Prostate gland (tissue), 2 donors: Measurements from ENCODE around the gene MPEG1. TPM values are rescaled to one million over a fixed set of nuclear protein-coding genes. Genes with fewer than 3 reads are reported as not detected.

Source experiments
- DNase-seq: peaks from one replicate; pipeline ENCODE4 v3.0.0-alpha.2; 2019; ENCODE audit warnings: low spot score
- H3K27ac ChIP-seq, 2 donors: fragments of 200-600 bp; sonication (generic); 2 replicates each; pipeline ENCODE4 v1.5.1; 2017 to 2019
- H3K27me3 ChIP-seq: fragments of 200-600 bp; sonication (generic); replicated peaks from 2 replicates; pipeline ENCODE4 v1.5.1; 2019; ENCODE audit not compliant: insufficient read depth
- H3K36me3 ChIP-seq, 2 donors: fragments of 200-600 bp; sonication (generic); 1 replicate in 1 of 2; 2 replicates in 1 of 2; pipeline versions ENCODE4 v1.5.1 to v1.8.1; 2017 to 2019
- H3K4me1 ChIP-seq: fragments of 200-600 bp; sonication (generic); replicated peaks from 2 replicates; pipeline ENCODE4 v1.5.1; 2019
- H3K4me3 ChIP-seq, 2 donors: fragments of 200-600 bp; sonication (generic); 2 replicates each; pipeline ENCODE4 v1.5.1; 2017 to 2019
- H3K9me3 ChIP-seq: fragments of 200-600 bp; sonication (generic); 2 replicates; pipeline ENCODE4 v1.5.1; 2017
- POLR2A ChIP-seq: fragments of 450-650 bp; IDR thresholded peaks from one replicate; pipeline ENCODE4 v1.6.1; 2016; ENCODE audit warnings: antibody characterized with exemption, mild to moderate bottlenecking
- POLR2AphosphoS5 ChIP-seq: sonication (generic); formaldehyde crosslinking; IDR thresholded peaks from one replicate; pipeline ENCODE4 v1.6.1; 2017; ENCODE audit warnings: antibody characterized with exemption
- WGBS: methylation state at CpG from one replicate; pipeline ENCODE4 v1.1.5; 2018; 5-methylcytosine and 5-hydroxymethylcytosine counted together
- intact Hi-C: fragments of 100-400 bp; cut with DNase I; formaldehyde crosslinking; loops from one replicate; pipeline ENCODE4 v1.14.2; 2022
- total RNA-seq, 2 donors: library from RNA; depleted of rRNA; stranded (reverse); fragments of >200 nt; gene quantifications; one replicate each; pipeline ENCODE4 v1.1.0, GENCODE V29; 2016
- TF ChIP-seq, protein P1 (sequence below), 4 experiments: fragments of 200-600 bp in 2 of 4; fragments of 450-650 bp in 2 of 4; sonication (generic) in 2 of 4; IDR thresholded peaks; 1 replicate in 3 of 4; 2 replicates in 1 of 4; pipeline ENCODE4 v1.5.1; 2016 to 2019; ENCODE audit warnings: antibody characterized with exemption in 4 of 4, mild to moderate bottlenecking in 2 of 4, moderate library complexity in 2 of 4

Gene MPEG1
- total RNA-seq, 2 donors from 2014 or later: 3.2 to 8.2 TPM

- intact Hi-C loops: no loop called here
- Histone ChIP-seq H3K27ac (no peak overlapping the region), H3K4me3 (no peak overlapping the region), H3K9me3 (no peaks in the 10 kb centered on the region), H3K27me3 (no peaks in the 10 kb centered on the region), H3K4me1 (no peaks in the 10 kb centered on the region), H3K36me3 (no peaks in the 10 kb centered on the region)
- WGBS: 92% methylated on average over 4 of the region's 4 CpGs
- TF ChIP-seq, protein P1, sequence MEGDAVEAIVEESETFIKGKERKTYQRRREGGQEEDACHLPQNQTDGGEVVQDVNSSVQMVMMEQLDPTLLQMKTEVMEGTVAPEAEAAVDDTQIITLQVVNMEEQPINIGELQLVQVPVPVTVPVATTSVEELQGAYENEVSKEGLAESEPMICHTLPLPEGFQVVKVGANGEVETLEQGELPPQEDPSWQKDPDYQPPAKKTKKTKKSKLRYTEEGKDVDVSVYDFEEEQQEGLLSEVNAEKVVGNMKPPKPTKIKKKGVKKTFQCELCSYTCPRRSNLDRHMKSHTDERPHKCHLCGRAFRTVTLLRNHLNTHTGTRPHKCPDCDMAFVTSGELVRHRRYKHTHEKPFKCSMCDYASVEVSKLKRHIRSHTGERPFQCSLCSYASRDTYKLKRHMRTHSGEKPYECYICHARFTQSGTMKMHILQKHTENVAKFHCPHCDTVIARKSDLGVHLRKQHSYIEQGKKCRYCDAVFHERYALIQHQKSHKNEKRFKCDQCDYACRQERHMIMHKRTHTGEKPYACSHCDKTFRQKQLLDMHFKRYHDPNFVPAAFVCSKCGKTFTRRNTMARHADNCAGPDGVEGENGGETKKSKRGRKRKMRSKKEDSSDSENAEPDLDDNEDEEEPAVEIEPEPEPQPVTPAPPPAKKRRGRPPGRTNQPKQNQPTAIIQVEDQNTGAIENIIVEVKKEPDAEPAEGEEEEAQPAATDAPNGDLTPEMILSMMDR (IDR thresholded peaks at IDR 0.05): peak in 1 of 4 experiments; percentile 22
- TF ChIP-seq POLR2A: no peak
- no peak for DNase-seq
Measured at GRCh38 chr11:59182457-59183151, 30.1 kb downstream of the MPEG1 start.

DNA sequence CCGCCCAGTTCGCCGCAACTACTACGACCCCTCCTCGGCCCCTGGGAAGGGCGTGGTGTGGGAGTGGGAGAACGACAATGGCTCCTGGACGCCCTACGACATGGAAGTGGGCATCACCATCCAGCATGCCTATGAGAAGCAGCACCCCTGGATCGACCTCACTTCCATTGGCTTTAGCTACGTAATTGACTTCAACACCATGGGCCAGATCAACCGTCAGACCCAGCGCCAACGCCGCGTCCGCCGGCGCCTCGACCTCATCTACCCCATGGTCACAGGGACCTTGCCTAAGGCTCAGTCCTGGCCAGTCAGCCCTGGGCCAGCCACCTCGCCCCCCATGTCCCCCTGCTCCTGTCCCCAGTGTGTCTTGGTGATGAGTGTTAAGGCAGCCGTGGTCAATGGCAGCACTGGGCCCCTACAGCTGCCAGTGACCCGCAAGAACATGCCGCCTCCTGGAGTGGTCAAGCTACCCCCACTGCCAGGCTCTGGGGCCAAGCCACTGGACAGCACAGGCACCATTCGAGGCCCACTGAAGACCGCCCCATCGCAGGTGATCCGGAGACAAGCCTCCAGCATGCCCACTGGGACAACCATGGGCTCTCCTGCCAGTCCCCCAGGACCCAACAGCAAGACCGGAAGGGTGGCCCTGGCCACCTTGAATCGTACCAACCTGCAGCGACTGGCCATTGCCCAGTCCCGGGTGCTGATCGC lies 30.8 kb downstream of the MPEG1 start:
- DNase-seq: no peak
- 96% methylated on average over 26 of the region's 33 CpGs for WGBS
- no peaks in the 10 kb centered on the region for H3K9me3 ChIP-seq
- intact Hi-C loops: no loop called here
- no peak overlapping the region for H3K27ac ChIP-seq
- no peaks in the 10 kb centered on the region for H3K4me1 ChIP-seq
- no peaks in the 10 kb centered on the region for H3K27me3 ChIP-seq
- no peak overlapping the region for H3K4me3 ChIP-seq
- H3K36me3 ChIP-seq: no peaks in the 10 kb centered on the region
- TF ChIP-seq, protein P1 (IDR thresholded peaks at IDR 0.05): no peak
- TF ChIP-seq POLR2AphosphoS5 (no peak), POLR2A (no peak)

DNA sequence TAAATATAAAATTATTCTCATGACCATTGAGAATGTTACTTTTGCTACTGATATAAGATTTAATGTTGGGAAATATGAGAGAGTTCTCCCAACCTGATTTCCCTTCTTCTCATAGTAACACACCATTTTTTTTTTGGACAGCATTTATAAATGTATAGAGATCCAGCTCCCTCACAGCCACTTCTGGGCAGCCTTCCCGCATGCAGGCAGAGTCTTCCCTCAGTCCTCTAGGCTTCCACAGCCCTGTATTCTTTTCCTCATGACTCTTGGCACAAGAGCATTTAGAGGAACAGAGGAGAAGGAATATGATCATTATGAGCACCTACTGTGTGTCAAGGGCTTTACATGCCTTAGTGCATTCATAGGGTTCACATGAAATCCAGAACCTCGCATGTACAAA lies 31.8 kb downstream of the MPEG1 start:
- Histone ChIP-seq H3K4me3 (no peak overlapping the region), H3K36me3 (no peaks in the 10 kb centered on the region), H3K27ac (no peak overlapping the region), H3K9me3 (no peaks in the 10 kb centered on the region), H3K4me1 (no peaks in the 10 kb centered on the region), H3K27me3 (no peaks in the 10 kb centered on the region)
- WGBS: 77% methylated on average over 2 of the region's 2 CpGs
- intact Hi-C loops: no loop called here
- DNase-seq: no peak
- TF ChIP-seq POLR2AphosphoS5: no peak
- TF ChIP-seq, protein P1 (IDR thresholded peaks at IDR 0.05): no peak
- TF ChIP-seq POLR2A: no peak

- intact Hi-C loops: no loop called here
Measured at GRCh38 chr11:59180168-59180776, 32.5 kb downstream of the MPEG1 start.

More at GRCh38 chr11:59180168-59180776, 32.5 kb downstream of the MPEG1 start:
- H3K4me3 ChIP-seq: no peak overlapping the region
- no peak for DNase-seq
- H3K4me1 ChIP-seq: no peaks in the 10 kb centered on the region
- TF ChIP-seq POLR2A: no peak
- TF ChIP-seq POLR2AphosphoS5: no peak
- TF ChIP-seq, protein P1 (IDR thresholded peaks at IDR 0.05): no peak
- WGBS: 100% methylated on average over 2 of the region's 2 CpGs
- H3K36me3 ChIP-seq: no peaks in the 10 kb centered on the region
- no peak overlapping the region for H3K27ac ChIP-seq
- no peaks in the 10 kb centered on the region for H3K27me3 ChIP-seq
- H3K9me3 ChIP-seq: no peaks in the 10 kb centered on the region
